HG03469 (cell line): ENCODE measurements around the gene TMEM88.
"Not testable (repeated sequence)": the region's sequence is repeated elsewhere in the genome, so short reads cannot be mapped to it uniquely, and the experiment has no call there.

Source experiments
- ATAC-seq: cut with Tn5 transposase; IDR thresholded peaks from one replicate; pipeline ENCODE4 v1.9.1; 2021; ENCODE audit warnings: mild to moderate bottlenecking, moderate library complexity, moderate number of reproducible peaks; ENCODE audit not compliant: unreplicated experiment

The TMEM88 gene, protein sequence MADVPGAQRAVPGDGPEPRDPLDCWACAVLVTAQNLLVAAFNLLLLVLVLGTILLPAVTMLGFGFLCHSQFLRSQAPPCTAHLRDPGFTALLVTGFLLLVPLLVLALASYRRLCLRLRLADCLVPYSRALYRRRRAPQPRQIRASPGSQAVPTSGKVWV

DNA sequence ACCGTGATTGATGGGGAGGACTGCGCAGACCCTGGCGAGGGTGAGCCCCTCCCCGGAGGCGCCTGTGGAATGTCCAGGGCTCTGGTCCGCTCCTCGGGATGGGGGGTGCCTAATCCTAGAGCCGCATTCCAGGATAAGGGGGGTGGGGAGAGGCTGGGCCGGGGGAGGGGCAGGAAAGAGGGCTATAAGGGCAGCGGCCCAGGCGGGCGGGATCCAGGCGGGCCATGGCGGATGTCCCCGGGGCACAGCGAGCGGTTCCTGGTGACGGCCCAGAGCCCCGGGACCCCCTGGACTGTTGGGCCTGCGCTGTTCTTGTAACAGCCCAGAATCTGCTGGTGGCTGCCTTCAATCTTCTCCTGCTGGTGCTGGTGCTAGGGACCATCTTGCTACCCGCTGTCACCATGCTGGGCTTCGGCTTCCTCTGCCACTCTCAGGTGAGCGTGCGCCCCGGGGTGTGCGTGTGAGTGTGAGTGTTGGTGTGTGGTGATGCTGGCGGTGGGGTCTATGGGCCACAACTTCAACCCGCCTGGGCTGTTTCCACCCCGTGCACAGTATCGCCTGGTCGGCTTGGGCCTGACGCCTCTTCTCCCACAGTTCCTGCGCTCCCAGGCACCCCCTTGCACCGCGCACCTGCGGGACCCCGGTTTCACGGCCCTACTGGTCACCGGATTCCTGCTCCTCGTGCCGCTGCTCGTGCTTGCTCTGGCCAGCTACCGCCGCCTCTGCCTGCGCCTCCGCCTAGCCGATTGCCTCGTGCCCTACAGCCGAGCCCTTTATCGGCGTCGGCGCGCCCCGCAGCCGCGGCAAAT lies at the start of gene TMEM88:
TMEM88 (plus strand) TSS at position 216 of the 809 bp plus-strand sequence; CDS start at position 225, 9 bp downstream.
- ATAC-seq: no peak

DNA sequence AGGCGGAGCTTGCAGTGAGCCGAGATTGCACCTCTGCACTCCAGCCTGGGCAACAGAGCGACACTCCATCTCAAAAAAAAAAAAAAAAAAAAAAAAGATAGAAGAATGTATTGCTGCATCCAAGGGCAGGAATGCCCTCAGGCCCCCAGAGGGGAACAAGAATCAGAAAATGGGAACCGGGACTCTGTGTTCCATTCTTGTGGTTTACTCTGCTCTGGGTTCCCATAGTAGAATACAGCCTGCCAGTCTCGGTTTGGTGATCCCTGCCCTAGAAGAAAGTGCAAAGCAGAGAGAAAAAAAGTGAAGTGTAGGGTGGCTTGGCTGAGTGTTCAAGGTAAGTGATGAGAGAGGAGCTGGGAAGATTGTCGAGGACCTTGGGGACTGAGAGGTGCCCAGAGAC lies 48.3 kb upstream of the TMEM88 start:
- ATAC-seq: no peak

DNA sequence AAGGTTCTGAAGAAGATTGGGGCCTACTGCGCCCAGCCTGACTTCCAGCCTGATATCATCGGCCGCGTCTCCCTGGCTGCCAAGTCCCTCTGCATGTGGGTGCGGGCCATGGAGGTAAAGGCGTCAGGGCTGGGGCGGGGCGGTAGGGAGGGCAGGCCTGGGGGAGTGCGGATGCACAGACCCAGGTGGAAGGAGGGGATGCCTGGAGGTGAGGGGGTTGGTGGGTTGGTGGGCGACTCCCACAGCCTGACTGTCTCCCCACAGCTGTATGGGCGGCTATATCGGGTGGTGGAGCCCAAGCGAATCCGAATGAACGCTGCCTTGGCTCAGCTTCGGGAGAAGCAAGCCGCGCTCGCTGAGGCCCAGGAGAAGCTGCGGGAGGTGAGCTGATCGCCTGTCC lies 47.7 kb upstream of the TMEM88 start:
- no peak for ATAC-seq

DNA sequence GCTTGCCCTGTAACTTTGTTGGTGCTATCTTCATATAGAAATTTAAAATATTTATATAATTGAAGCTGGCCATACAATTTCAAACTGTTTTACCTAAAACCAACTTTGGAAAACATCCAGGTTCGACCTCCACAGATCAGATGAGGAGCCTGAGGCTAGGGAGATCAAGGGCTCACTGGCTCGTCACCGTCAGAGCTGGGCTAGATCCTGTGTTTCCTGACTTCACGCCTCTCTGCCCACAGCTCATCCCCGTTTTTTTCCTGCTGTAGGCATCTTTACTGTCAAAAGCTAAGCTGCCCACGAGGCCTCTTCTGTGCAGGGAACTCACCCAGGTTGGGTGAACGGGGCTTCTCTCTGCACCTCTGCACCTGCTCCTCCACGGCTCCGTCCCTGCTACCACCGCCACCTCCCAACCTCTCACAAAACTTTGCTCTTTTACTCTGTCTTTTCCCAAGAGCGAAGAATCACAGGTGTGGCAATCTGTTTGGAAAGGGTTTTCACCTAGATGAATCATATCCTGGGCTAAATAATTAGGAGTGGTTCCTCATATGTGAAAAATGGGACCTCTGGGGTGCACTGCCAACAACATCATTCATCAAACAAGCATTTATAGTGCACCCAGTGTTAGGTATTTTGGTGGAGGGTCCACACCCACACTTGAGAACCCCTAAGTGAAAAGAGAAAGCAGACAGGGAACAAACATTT lies 45.6 kb upstream of the TMEM88 start:
- ATAC-seq: no peak

DNA sequence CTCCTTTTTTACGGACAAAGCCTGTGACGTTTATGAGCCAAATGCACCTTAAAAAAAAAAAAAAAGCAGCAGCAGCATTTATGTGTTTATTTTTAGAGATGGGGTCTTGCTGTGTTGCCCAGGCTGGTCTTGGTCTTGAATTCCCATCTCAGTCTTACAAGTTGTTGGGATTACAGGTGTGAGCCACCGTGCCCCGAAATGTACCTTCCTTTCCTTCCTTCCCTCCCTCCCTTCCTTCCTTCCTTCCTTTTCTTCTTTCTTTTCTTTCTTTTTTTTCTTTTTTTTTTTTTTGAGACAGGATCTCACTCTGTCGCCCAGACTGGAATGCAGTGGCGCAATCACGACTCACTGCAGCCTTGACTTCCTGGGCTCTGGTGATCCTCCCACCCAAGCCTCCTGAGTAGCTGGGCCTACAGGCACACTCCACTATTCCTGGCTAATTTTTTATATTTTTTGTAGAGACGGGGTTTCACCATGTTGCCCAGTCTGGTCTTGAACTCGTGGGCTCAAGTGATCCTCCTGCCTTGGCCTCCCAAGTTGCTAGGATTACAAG lies 45.0 kb upstream of the TMEM88 start:
- ATAC-seq: not testable (repeated sequence)

DNA sequence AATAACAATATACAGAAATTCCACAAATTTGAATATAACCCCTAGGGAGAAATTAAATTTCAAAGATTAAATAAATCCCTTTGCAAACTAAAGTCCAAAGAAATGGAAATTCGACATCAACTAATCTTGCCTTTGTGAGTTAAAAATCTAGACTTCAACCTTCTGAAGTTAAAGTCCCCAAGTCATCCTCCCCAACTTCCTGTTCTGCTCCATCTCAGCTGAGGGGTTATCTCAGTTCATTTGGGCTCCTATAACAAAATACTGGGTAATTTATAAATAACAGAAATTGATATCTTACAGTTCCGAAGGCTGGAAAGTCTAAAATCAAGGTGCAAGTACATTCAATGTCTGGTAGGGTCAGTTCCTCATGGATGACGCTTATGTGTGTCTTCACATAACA lies 43.6 kb upstream of the TMEM88 start:
- ATAC-seq: no peak

DNA sequence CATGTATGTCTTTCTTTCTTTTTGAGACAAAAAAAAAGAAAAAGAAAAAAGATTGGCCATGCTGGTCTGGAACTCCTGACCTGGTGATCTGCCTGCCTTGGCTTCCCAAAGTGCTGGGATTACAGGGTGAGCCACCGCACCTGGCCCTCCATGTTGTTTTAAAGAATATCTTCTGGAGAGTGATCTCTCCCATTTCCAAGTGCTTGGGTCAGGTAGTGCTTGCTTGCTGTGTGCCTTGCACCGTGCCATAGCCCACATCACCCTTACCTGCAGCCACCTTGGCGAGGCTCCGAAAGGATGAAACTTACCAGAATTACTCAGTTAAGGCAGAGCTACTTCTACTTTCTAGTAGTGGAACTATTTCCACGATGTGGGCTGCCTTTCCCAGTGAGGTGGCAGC lies 39.9 kb upstream of the TMEM88 start:
- ATAC-seq: no peak

DNA sequence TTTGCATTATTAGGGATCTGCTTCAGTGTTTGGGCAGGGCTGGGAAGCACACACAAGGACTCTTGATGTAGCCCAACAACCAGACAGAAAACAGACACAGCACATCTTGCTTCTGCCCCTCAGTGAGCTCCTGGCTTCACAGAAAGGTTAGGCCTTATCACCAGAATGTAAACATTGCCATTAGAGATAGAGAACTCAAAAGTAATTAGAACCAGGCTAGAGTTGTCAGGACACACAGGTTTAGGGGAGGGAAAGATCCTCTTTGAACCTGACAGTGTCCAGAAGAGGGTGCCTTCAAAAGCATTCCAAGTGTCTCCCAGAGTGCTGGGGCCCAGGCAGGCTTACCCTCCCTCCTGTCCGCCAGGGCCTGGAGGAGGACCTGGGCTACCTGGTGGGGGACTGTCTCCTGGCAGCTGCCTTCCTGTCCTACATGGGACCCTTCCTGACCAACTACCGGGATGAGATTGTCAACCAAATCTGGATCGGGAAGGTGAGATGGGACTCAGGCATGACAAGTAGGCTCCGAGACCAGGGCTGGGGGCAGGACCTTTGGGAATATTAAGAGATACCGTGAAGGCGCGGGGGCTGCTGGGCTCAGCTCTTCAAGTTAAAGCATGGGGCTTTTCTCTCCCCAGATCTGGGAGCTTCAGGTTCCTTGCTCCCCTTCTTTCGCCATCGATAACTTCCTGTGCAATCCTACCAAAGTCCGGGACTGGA lies 37.8 kb upstream of the TMEM88 start:
- ATAC-seq: no peak

DNA sequence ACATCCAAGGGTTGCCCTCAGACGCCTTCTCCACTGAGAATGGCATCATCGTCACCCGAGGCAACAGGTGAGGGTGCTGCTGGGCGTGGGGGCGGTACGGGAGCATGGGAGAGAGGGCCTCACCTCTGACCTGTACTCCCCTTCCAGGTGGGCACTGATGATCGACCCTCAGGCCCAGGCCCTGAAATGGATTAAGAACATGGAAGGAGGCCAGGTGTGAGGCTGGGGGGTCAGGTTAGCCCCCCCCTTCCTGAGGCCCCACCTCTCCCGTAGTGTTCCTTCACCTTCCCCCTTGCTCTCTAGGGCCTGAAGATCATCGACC lies 37.3 kb upstream of the TMEM88 start:
- no peak for ATAC-seq

DNA sequence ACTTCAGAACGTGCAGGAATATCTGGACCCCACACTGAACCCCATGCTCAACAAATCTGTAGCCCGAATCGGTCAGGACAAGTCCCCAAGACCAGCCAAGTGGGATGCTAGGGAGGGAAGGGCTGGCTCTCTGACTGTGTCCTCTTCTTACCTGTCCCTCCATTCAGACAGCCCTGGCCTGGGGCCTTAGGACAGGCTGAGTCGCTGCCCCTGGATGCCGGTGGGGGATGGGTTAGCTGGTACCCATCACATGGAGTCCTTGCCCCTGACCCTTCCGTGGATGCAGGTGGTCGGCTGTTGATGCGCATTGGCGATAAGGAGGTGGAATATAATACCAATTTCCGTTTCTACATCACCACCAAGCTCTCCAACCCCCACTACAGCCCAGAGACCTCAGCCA lies 36.8 kb upstream of the TMEM88 start:
- no peak for ATAC-seq

DNA sequence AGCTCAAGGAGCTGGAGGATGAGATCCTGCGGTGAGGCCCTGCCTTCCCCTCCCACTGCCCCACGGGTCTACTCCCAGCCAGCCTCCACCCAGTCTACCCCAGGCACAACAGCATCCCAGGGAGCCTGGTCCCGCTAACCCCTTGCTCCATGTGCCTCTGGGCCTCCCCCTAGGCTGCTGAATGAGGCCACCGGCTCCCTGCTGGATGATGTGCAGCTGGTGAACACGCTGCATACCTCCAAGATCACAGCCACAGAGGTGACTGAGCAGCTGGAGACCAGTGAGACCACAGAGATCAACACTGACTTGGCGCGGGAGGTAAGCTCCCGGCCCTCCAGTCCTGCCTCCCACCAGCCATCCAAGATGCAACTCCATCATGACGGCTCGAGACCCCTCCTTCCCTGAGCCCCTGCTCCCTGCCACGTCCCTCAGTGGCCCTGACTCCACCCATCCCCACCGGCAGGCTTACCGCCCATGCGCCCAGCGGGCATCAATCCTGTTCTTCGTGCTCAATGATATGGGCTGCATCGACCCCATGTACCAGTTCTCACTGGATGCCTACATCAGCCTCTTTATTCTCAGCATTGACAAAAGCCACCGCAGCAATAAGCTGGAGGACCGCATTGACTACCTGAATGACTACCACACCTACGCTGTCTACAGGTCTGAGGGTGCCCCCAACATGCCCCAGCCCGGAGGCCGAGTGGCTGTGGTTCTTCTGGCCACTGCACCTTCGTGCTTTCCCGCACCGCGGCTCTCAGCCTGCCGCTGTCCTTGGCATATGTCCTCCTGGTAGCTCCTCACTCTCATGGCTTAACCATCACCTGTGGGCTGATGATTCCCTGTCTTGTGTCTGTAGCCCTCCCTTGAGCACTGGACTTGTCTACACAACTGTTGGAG lies 35.9 kb upstream of the TMEM88 start:
- ATAC-seq: no peak

DNA sequence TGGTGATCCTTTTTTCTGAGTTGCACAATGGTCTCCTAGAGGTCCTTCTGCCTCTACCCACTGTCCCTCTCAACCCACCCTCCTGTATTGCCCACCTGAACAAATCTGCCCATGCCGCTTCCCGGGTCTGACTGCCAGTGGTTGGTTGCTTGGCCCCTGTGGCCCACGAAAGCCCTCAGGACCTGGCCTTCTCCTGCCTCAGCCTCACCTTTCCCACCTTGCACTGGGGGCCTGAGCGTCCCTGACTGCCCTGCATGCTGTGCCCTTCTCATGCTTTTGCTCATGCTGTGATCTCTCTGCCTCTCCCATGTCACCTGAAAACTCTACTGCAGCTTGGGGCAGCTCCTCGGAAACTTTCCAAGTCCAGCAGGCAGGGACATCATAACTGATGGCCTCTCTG lies 34.6 kb upstream of the TMEM88 start:
- no peak for ATAC-seq

DNA sequence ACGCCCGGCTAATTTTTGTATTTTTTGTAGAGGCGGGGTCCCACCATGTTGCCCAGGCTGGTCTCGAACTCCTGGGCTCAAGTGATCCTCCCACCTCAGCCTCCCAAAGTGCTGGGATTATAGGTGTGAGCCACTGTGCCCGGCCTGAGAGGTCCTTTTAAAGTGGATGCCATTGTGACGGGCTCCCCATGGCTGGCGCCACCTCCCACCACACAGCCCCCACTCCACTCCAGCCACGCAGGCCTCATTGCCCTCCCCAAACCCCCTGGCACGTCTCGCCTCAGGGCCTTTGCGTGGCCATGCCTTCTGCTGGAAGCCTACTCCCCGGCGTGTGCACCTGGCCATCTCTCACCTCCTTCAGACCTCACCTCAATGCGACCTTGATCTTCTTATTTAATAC lies 32.7 kb upstream of the TMEM88 start:
- ATAC-seq: no peak

DNA sequence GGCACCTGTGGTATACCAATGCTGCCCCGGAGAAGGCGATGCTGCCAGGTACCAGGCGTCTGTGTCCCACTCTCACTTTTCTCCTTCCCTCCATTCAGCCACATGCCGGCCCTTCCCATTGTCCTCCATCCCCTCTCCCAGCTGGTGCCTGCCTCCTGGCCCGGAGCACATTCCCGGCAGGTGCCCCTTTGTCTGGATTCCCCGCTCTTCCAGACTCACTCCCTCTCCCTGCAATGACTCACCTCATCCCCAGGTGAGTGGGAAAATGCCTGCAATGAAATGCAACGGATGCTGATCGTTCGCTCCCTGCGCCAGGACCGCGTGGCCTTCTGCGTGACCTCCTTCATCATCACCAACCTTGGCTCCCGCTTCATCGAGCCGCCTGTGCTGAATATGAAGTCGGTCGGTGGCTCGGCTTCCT lies 31.3 kb upstream of the TMEM88 start:
- ATAC-seq: no peak

DNA sequence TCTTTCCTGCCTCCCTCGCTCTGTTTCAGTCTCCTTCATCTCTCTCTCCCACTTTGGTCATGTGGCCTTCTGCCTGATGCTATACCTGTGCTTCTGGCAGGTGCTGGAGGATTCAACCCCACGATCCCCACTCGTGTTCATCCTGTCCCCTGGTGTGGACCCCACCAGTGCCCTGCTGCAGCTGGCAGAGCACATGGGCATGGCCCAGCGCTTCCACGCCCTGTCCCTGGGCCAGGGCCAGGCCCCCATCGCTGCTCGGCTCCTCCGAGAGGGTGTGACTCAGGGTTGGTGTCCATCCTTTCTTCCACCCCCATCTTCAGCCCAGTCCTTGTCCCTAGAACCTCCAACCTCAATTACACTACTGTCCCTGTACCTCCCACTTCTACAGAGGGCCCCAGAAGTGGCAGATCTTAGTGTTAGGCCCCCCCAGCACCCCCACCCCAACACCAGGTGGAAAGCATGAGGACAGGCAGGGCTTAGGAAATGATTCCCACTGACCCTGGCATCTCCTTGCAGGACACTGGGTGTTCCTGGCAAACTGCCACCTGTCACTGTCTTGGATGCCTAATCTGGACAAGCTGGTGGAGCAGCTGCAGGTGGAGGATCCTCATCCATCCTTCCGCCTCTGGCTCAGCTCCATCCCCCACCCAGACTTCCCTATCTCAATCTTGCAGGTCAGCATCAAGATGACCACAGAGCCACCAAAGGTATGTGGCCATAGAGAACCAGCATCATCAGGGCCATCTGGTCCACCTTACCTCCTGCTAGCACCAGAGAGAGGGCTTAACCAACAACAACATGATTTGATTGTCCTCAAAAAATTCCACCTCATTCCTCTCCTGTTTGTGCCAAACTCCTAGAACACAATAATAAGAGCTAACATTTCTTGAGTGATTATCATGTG lies 30.6 kb upstream of the TMEM88 start:
- ATAC-seq: no peak

DNA sequence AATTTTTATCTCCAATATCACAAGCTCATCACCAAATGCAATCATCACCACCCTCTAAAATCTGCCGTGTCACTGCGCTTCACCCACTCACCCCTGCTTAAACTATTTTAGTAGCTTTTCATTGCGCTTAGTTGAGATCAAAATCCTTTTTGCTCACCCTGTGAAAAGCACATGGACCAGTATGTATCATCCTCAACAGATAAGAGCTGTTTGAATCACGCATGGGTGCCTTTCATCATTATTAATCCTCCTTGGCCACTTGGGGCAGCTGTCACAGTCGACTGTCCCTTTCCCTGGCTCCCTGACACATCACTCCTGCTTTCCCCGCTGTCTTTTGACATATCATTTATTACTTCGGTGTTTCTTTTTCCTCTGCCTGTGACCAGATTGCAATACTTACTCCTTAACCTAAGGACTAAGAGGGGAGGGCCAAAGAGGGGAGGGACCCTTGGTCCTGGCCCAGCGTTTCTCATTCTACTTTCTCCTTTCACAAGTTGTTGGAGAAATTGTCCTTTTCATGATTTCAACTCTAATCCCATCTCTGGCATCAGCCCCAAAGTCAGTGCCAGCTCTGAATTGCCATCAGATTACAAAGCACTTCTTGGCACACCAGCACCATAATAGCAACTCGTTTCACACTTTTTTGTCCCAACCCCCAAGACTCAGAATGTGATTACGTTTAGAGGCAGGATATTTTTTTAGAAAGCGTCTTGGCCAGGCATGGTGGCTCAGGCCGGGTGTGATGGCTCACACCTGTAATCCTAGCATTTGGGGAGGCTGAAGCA lies 29.5 kb upstream of the TMEM88 start:
- no peak for ATAC-seq

DNA sequence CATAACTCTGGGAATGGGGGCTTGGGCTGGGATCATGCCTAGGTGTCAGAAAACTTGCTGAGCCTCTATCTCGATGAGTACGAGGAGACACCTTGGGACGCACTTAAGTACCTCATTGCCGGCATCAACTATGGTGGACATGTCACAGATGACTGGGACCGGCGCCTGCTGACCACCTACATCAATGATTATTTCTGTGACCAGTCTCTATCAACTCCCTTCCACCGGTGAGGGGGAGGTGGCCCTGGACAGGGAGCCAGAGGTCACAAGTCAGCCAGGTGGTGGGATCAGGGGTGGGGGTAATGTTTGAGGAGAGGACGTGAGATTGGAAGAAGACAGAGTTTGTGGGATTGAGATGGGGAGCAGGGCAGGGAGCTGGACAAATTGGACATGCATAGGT lies 24.2 kb upstream of the TMEM88 start:
- ATAC-seq: no peak

DNA sequence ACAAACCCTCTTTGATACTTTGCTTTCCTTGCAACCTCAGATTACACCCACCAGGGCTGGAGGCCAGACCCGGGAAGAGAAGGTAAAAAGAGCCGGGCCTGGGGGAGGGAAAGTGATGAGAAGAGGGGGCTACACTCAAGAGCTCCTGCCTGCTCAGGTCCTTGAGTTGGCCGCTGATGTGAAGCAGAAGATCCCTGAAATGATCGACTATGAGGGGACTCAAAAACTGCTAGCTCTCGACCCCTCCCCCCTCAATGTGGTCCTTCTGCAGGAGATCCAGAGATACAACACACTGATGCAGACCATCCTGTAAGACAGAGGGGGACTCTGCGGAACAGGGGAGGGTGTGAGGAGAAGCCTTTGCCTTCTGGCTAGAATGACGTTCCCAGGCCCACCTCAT lies 23.6 kb upstream of the TMEM88 start:
- no peak for ATAC-seq
